NCI-H226 (cell line): ENCODE data around the gene TUBGCP6.

Source experiments
- DNase-seq: peaks from one replicate; pipeline ENCODE4 v3.0.0-alpha.2; 2015

Gene TUBGCP6

DNA sequence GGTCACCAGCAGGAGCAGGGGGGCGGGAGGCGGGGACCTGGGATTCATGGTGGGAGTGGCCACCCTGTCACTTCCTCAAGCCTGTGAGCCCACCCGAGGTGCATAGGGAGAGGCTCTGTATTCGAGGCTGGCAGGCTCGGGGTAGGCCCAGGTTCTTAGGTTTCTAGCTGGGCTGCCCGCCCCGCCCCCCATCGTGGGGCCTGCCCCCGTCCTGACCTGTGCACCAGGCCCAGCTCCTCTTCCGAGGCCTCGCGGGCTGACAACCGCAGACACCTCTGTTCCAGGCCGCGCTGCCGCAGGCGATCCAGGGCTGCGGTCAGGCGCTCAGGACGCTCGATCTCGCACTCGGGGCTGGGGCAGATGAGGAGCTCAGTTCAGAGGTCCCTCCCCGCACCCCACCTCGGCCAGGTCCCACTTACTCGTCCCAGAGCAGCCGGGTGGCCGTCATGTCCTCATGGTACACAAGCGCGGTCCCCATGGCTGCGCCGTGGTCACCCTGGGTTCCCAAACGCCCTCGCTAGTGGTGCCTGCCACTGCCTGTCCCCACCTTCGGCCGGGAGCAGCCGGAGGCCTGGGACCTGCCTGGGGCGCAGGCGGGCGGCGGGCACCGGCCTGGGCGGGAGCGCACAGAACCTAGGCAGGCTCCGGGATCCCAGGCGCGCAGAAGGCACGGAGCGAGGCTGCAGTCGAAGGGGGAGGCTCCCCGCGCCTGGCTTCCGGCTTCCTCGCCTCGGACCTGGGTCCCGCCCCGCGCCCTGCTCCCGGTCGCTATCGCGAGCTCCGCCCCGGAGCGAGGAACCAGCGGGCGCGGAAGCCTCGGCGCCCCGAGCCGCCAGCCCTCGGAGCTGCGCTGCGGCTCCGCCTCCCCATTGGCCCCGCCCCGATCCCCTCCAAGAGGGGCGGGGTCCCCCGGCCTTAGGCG, 6.0 kb upstream of the TUBGCP6 start, which contains the start of gene HDAC10:
HDAC10 (minus strand) TSS at position 711 of the 922 bp plus-strand sequence; CDS start at position 478, 233 bp downstream.
- DNase-seq = peak; percentile 61

GRCh38 chr22:50250249-50250554, 5.4 kb upstream of the TUBGCP6 start:
- DNase-seq = no peak

- DNase-seq = no peak
Observed at GRCh38 chr22:50249341-50250248, 4.8 kb upstream of the TUBGCP6 start.

- DNase-seq = no peak
Observed at GRCh38 chr22:50248196-50249081, 3.6 kb upstream of the TUBGCP6 start.

GRCh38 chr22:50247748-50248147, 2.9 kb upstream of the TUBGCP6 start:
- peak; percentile 65 for DNase-seq

- DNase-seq = no peak
Observed at GRCh38 chr22:50246242-50247175, 1.7 kb upstream of the TUBGCP6 start.

- DNase-seq = no peak
Observed at GRCh38 chr22:50245214-50246072, 620 bp upstream of the TUBGCP6 start.

GRCh38 chr22:50243685-50244419, 971 bp downstream of the TUBGCP6 start:
- DNase-seq = no peak

- no peak for DNase-seq
Observed at GRCh38 chr22:50242406-50242949, 2.3 kb downstream of the TUBGCP6 start.

GRCh38 chr22:50238755-50239154, 6.1 kb downstream of the TUBGCP6 start:
- DNase-seq = no peak

DNA sequence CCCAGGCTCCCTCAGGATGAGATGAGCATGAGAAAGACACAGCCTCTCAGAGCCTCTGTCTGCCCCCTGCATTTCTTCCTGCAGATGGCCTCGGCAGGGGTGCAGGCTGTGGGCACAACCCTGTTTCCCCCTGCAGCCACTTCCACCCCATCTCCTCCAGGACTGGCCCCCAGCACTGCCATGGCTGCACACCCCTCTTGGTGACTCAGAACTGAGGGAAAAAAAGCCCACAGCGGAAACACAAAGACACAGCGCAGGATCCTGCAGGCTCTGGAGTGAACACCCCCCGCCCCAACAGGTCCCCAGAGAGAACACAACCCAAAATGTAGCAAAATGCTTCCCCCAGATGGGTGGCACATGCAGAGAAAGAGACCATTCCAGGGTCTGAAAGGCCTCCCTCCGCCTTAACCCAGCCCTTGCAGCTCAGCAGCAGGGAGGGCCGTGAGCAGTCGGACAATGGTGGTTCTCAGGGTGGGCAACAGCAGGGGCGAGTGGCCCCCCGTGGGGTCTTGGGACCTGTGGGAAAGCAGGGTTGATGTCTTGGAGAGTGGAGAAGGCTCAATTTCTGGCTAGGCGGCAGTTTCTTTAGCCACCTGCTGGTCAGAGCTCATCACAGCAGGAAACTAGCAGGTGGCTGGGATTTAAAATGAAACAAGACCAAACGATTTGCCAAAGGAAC, 8.0 kb downstream of the TUBGCP6 start:
- DNase-seq = no peak

- no peak for DNase-seq
Observed at GRCh38 chr22:50233223-50233622, 11.6 kb downstream of the TUBGCP6 start.

DNA sequence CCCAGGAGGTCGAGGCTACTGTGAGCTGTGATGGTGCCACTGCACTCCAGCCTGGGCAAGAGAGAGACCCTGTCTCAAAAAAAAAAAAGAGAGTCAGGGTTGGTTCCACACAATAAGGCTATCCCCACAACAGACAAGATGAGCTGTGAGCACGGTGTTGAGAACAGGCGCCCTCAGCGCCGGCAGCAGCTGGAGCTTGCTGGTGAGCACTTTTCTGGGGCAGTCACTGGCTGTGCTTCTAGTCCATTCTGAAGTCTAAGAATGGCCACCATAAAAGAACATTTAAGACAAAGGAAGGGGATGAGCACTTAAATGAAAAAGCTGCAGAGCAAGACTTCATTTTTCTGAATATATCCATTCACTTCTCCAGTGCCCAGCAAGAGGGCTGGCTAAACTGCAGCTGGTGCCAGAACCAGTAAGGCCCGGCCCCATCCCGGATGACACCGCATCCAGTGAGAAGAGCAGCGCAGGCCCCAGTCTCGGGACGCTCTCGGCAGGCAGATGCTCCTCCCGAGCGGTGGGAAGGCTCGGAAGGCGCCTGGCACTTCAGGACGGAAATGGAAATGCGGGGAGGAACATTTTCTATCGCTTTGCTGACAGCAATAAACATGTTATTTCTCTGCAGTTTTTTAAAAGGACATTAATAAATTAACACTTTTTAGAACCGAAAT, 12.2 kb downstream of the TUBGCP6 start:
- no peak for DNase-seq

- no peak for DNase-seq
Observed at GRCh38 chr22:50229370-50229769, 15.5 kb downstream of the TUBGCP6 start.

- no peak for DNase-seq
Observed at GRCh38 chr22:50228366-50228765, 16.5 kb downstream of the TUBGCP6 start.

- DNase-seq = no peak
Observed at GRCh38 chr22:50227579-50228215, 17.1 kb downstream of the TUBGCP6 start.

GRCh38 chr22:50226875-50227165, 18.0 kb downstream of the TUBGCP6 start:
- DNase-seq = no peak
